Thyroid gland (tissue), 4 donors: ENCODE results near the gene PCYOX1L. TPM values are rescaled to one million over a fixed set of nuclear protein-coding genes. Genes with fewer than 3 reads are reported as not detected.

Experiments
- DNase-seq, 2 donors: peaks; one replicate each; pipeline ENCODE4 v3.0.0-alpha.2; 2019
- H3K27ac ChIP-seq, 3 donors: fragments of 200-600 bp; sonication (generic); 1 replicate in 2 of 3; 2 replicates in 1 of 3; pipeline ENCODE4 v1.5.1; 2016 to 2019; ENCODE audit warnings: mild to moderate bottlenecking in 1 of 3, moderate library complexity in 1 of 3
- H3K27me3 ChIP-seq: fragments of 200-600 bp; sonication (generic); one replicate; pipeline ENCODE4 v1.5.1; 2019
- H3K36me3 ChIP-seq, 2 donors: fragments of 200-600 bp; sonication (generic); one replicate each; pipeline ENCODE4 v1.5.1; 2016 to 2019
- H3K4me1 ChIP-seq, 2 donors: fragments of 200-600 bp; sonication (generic); one replicate each; pipeline ENCODE4 v1.5.1; 2017 to 2019
- H3K4me3 ChIP-seq, 3 donors: fragments of 200-600 bp; sonication (generic); replicated peaks in 1 of 3; 1 replicate in 2 of 3; 2 replicates in 1 of 3; pipeline ENCODE4 v1.5.1; 2016; ENCODE audit warnings: mild to moderate bottlenecking in 1 of 3
- H3K9me3 ChIP-seq: fragments of 200-600 bp; sonication (generic); one replicate; pipeline ENCODE4 v1.5.1; 2017
- POLR2A ChIP-seq, 2 donors: fragments of 450-650 bp; IDR thresholded peaks; one replicate each; pipeline ENCODE4 v1.6.1; 2017; ENCODE audit warnings: antibody characterized with exemption in 2 of 2, mild to moderate bottlenecking in 2 of 2, moderate library complexity in 1 of 2
- WGBS, 2 donors: methylation state at CpG; one replicate each; pipeline ENCODE4 v1.1.5; 2017; 5-methylcytosine and 5-hydroxymethylcytosine counted together
- intact Hi-C: fragments of 100-400 bp; cut with DNase I; formaldehyde crosslinking; loops from one replicate; pipeline ENCODE4 v1.15.1; 2023
- total RNA-seq, 4 donors: library from RNA; depleted of rRNA; stranded (reverse); fragments of >200 nt; gene quantifications; one replicate each; pipeline ENCODE4 v1.2.3, GENCODE V29; 2016
- TF ChIP-seq, protein P1 (sequence below), 6 experiments: fragments of 200-600 bp in 3 of 6; fragments of 450-650 bp in 3 of 6; sonication (generic) in 3 of 6; IDR thresholded peaks; one replicate each; pipeline ENCODE4 v1.5.1; 2016 to 2019; ENCODE audit warnings: antibody characterized with exemption in 6 of 6, mild to moderate bottlenecking in 2 of 6, inconsistent platforms in 1 of 6, moderate library complexity in 1 of 6

PCYOX1L gene
- total RNA-seq, 4 donors from 2014 or later = 1.8 to 4.4 (median 2.4) TPM

DNA sequence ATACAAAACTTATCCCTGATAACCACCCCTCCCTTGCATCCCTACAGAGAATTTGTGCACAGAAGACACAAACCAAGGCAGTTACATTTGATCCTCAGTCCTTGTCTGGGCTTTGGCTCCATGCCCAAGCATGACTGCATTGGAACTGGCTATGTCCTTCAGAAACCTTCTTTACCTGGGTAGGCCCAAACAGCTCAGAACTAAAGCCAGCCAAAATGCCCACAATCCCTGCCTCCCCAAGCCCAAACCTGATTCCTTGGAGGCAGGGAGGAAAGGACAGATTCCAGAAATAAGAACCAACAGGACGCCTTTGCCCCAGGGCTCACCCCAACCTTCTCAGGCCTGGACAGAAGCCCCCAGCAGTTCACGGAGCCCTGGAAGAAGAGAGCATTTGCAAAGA is 13.0 kb downstream of the PCYOX1L start:
- intact Hi-C loops = loop anchor here (5.0 kb wide), 1 partner anchor 54 kb away; no protein-coding TSS in a partner anchor
- Histone ChIP-seq H3K4me1 (no peaks in the 10 kb centered on the region), H3K36me3 (no peaks in the 10 kb centered on the region), H3K27me3 (no peaks in the 10 kb centered on the region), H3K27ac (no peak overlapping the region), H3K9me3 (no peaks in the 10 kb centered on the region), H3K4me3 (no peak overlapping the region)
- TF ChIP-seq POLR2A (IDR thresholded peaks at IDR 0.05) = no peak
- TF ChIP-seq, protein P1, sequence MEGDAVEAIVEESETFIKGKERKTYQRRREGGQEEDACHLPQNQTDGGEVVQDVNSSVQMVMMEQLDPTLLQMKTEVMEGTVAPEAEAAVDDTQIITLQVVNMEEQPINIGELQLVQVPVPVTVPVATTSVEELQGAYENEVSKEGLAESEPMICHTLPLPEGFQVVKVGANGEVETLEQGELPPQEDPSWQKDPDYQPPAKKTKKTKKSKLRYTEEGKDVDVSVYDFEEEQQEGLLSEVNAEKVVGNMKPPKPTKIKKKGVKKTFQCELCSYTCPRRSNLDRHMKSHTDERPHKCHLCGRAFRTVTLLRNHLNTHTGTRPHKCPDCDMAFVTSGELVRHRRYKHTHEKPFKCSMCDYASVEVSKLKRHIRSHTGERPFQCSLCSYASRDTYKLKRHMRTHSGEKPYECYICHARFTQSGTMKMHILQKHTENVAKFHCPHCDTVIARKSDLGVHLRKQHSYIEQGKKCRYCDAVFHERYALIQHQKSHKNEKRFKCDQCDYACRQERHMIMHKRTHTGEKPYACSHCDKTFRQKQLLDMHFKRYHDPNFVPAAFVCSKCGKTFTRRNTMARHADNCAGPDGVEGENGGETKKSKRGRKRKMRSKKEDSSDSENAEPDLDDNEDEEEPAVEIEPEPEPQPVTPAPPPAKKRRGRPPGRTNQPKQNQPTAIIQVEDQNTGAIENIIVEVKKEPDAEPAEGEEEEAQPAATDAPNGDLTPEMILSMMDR (IDR thresholded peaks at IDR 0.05) = no peak
- DNase-seq = peak; percentile 23 to 45
- 67 to 84% methylated on average over 2 of the region's 2 CpGs for WGBS, 2 donors

DNA sequence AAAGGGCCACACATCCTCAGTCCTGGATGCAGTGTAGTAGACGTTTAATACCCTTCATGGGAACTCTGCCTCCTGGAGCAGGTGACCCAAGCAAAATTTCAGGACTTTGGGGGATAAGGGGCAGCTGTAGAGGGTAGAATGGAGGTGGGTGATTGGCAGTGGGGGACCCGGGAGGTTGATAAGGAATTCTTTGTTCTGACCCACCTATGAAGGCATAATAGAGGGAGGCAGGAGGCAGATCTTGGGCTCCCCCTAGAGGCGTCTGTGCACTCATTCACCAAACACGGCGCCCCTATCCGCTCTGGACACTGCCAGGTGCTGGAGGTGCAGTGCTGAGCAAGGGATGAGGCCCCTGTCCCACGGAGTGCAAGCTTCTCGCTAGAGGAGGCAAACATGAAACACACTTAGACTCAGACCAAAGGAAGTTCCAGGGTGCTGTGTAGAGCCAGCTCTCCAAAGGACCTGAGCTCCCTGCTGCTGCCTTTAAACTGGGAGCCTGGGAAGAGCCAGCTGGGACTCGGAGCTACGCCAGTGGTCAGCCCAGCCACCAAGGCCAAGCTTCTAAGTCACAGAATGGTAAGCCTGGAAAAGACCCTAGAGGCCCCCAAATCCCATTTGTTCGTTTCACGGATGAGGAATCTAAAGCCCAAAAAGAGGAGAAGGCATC is 13.6 kb downstream of the PCYOX1L start:
- H3K27ac ChIP-seq = no peak overlapping the region
- intact Hi-C loops = loop anchor here (5.0 kb wide), 1 partner anchor 54 kb away; no protein-coding TSS in a partner anchor
- no peaks in the 10 kb centered on the region for H3K27me3 ChIP-seq
- H3K4me1 ChIP-seq = no peaks in the 10 kb centered on the region
- no peak for TF ChIP-seq POLR2A (IDR thresholded peaks at IDR 0.05)
- TF ChIP-seq, protein P1 (IDR thresholded peaks at IDR 0.05) = peak; percentile 36 to 74 (median 48)
- H3K9me3 ChIP-seq = no peaks in the 10 kb centered on the region
- H3K36me3 ChIP-seq = no peaks in the 10 kb centered on the region
- 25 to 47% methylated on average over 3 to 12 of the region's 12 CpGs for WGBS, 2 donors
- peak; percentile 50 to 60 for DNase-seq
- no peak overlapping the region for H3K4me3 ChIP-seq

DNA sequence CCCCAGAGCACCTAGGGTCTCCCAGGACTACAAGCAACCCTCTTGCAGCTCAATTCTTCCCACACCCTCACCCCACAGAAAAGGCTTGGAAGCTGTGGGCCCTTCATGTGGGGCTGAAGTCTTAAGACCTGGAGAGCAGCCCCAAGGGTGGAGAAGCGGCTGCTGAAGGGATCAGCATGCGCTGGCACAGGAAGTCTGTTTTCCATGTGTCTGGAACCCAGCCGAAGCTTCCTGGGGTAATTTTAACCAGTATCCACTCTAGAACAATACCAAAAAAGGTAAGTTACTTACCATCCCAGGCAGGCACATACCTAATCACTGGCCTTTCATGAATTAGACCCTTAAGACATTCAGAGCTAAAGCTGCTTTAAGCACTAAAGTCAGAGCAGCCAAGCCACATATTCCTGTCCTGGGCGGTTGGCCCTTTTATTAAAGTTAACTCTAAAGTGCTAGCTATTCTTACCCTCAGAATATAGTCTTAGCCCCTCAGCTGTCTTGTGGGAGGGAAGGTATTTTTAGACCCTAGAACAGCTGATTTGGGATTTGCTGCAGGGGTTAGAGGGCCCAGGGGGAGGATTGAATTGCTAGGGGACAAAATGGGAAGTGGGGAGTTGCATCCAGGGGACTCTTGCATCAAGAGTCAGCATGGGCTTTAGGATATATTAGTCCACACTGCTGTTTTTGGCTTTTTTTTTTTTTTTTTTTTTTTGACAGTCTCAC is 14.4 kb downstream of the PCYOX1L start:
- H3K4me1 ChIP-seq = no peaks in the 10 kb centered on the region
- intact Hi-C loops = loop anchor here (5.0 kb wide), 1 partner anchor 55 kb away; no protein-coding TSS in a partner anchor
- H3K36me3 ChIP-seq = no peaks in the 10 kb centered on the region
- DNase-seq = no peak
- H3K27me3 ChIP-seq = no peaks in the 10 kb centered on the region
- 67 to 79% methylated on average over 4 of the region's 4 CpGs for WGBS, 2 donors
- no peak for TF ChIP-seq POLR2A (IDR thresholded peaks at IDR 0.05)
- TF ChIP-seq, protein P1 (IDR thresholded peaks at IDR 0.05) = no peak
- no peak overlapping the region for H3K4me3 ChIP-seq
- no peak overlapping the region for H3K27ac ChIP-seq
- H3K9me3 ChIP-seq = no peaks in the 10 kb centered on the region

DNA sequence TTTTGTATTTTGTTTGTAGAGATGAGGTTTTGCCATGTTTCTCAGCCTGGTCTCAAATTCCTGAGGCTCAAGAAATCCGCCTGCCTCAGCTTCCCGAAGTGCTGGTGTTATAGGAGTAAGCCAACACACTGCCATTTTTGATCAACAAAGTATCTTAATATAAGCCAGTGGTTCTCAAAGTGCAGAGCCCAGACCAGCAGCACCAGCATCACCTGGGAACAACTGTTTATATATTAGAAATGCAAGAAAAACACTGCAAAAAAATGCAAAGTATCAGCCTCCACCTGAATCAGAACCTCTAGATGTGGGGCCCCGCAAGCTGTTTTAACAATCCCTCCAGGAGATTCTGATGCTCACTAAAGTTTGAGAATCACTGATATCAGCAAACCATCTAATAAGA is 15.1 kb downstream of the PCYOX1L start:
- Histone ChIP-seq H3K4me1 (no peaks in the 10 kb centered on the region), H3K9me3 (no peaks in the 10 kb centered on the region), H3K4me3 (no peak overlapping the region), H3K27ac (no peak overlapping the region), H3K36me3 (no peaks in the 10 kb centered on the region), H3K27me3 (no peaks in the 10 kb centered on the region)
- TF ChIP-seq, protein P1 (IDR thresholded peaks at IDR 0.05) = no peak
- TF ChIP-seq POLR2A (IDR thresholded peaks at IDR 0.05) = no peak
- DNase-seq = no peak
- WGBS, 2 donors = 96 to 98% methylated on average over 3 of the region's 3 CpGs
- intact Hi-C loops = loop anchor here (5.0 kb wide), 1 partner anchor 56 kb away; no protein-coding TSS in a partner anchor

DNA sequence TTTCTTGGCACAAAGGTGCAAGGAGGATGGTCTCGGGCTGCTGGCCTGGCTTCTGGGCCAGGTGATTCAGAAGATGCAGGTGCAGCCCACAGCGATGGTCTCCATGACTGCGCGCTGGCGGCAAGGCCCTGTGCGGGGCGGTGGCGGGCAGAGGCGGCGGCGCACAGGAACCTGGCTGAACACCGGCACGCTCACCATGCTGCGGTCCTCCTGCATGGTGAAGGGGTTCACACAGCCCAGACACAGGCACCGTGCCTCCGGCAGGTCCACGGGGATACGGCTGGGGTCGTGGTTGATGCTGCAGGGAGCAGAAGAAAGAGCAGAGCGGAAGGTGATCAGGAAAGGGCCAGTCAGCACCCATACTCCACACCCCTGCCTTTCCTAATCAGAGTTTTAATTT is 16.5 kb downstream of the PCYOX1L start:
- TF ChIP-seq, protein P1 (IDR thresholded peaks at IDR 0.05) = no peak
- TF ChIP-seq POLR2A (IDR thresholded peaks at IDR 0.05) = no peak
- 92 to 93% methylated on average over 19 to 20 of the region's 20 CpGs for WGBS, 2 donors
- intact Hi-C loops = loop anchor here (5.0 kb wide), 1 partner anchor 57 kb away; no protein-coding TSS in a partner anchor
- Histone ChIP-seq H3K9me3 (no peaks in the 10 kb centered on the region), H3K27ac (no peak overlapping the region), H3K4me3 (no peak overlapping the region), H3K27me3 (no peaks in the 10 kb centered on the region), H3K4me1 (no peaks in the 10 kb centered on the region), H3K36me3 (no peaks in the 10 kb centered on the region)
- DNase-seq = no peak
